ENCODE measurements around the gene ATG16L1. TPM values are rescaled to one million over a fixed set of nuclear protein-coding genes. Genes with fewer than 3 reads are reported as not detected.

ATG16L1 gene
- total RNA-seq, 1 experiment from 2014 or later: 43.2 TPM

- no peaks in the 10 kb centered on the region for H3K27me3 ChIP-seq (replicated peaks; ENCODE audit: insufficient read depth, low read depth, low read length, poor library complexity)
- ChIA-PET POLR2A (ENCODE audit: low non-redundant PET) (no interaction called here), CTCF (no interaction called here)
- no peaks in the 10 kb centered on the region for H3K36me3 ChIP-seq (ENCODE audit: insufficient read depth, low read length, poor library complexity, severe bottlenecking)
- intact Hi-C loops (cut with micrococcal nuclease; ENCODE audit: unreplicated experiment): no loop called here
- no peak overlapping the region for H3K4me3 ChIP-seq (ENCODE audit: low read depth, low read length, poor library complexity, severe bottlenecking)
- no peak overlapping the region for H3K27ac ChIP-seq (ENCODE audit: low read depth, low read length, poor library complexity, severe bottlenecking)
- no TSS peak for BruUV-seq (replicated peaks)
- TF ChIP-seq EZH2 (IDR thresholded peaks at IDR 0.05; ENCODE audit: borderline replicate concordance, low read depth, low read length, poor library complexity, severe bottlenecking) (no peak), CTCF (conservative IDR thresholded peaks at IDR 0.05; ENCODE audit: low read depth, low read length) (no peak)
- no peaks in the 10 kb centered on the region for H3K9me3 ChIP-seq (ENCODE audit: low read depth, low read length, poor library complexity, severe bottlenecking)
- DNase-seq (ENCODE audit: low spot score): no peak
- no peaks in the 10 kb centered on the region for H3K4me1 ChIP-seq (ENCODE audit: insufficient read depth, low read length, poor library complexity, severe bottlenecking)
These were observed 15.5 kb upstream of the ATG16L1 start for GRCh38 chr2:233235977-233236376.

GRCh38 chr2:233236820-233237589 lies 14.5 kb upstream of the ATG16L1 start:
- Histone ChIP-seq H3K27me3 (replicated peaks; ENCODE audit: insufficient read depth, low read depth, low read length, poor library complexity) (no peaks in the 10 kb centered on the region), H3K36me3 (ENCODE audit: insufficient read depth, low read length, poor library complexity, severe bottlenecking) (no peaks in the 10 kb centered on the region), H3K4me3 (ENCODE audit: low read depth, low read length, poor library complexity, severe bottlenecking) (no peak overlapping the region), H3K4me1 (ENCODE audit: insufficient read depth, low read length, poor library complexity, severe bottlenecking) (no peaks in the 10 kb centered on the region), H3K27ac (ENCODE audit: low read depth, low read length, poor library complexity, severe bottlenecking) (no peak overlapping the region), H3K9me3 (ENCODE audit: low read depth, low read length, poor library complexity, severe bottlenecking) (no peaks in the 10 kb centered on the region)
- intact Hi-C loops (cut with micrococcal nuclease; ENCODE audit: unreplicated experiment): no loop called here
- CTCF ChIA-PET: no interaction called here
- no peak for DNase-seq (ENCODE audit: low spot score)
- no TSS peak for BruUV-seq (replicated peaks)
- TF ChIP-seq CTCF (conservative IDR thresholded peaks at IDR 0.05; ENCODE audit: low read depth, low read length) (no peak), EZH2 (IDR thresholded peaks at IDR 0.05; ENCODE audit: borderline replicate concordance, low read depth, low read length, poor library complexity, severe bottlenecking) (no peak)
- POLR2A ChIA-PET (ENCODE audit: low non-redundant PET): no interaction called here

- ChIA-PET POLR2A (ENCODE audit: low non-redundant PET) (no interaction called here), CTCF (no interaction called here)
- BruUV-seq (replicated peaks): no TSS peak
These were observed 10.6 kb upstream of the ATG16L1 start for GRCh38 chr2:233240897-233241296.

More at GRCh38 chr2:233240897-233241296, 10.6 kb upstream of the ATG16L1 start:
- intact Hi-C loops (cut with micrococcal nuclease; ENCODE audit: unreplicated experiment): no loop called here
- Histone ChIP-seq H3K36me3 (ENCODE audit: insufficient read depth, low read length, poor library complexity, severe bottlenecking) (no peaks in the 10 kb centered on the region), H3K9me3 (ENCODE audit: low read depth, low read length, poor library complexity, severe bottlenecking) (no peaks in the 10 kb centered on the region), H3K4me1 (ENCODE audit: insufficient read depth, low read length, poor library complexity, severe bottlenecking) (no peaks in the 10 kb centered on the region), H3K4me3 (ENCODE audit: low read depth, low read length, poor library complexity, severe bottlenecking) (no peak overlapping the region), H3K27me3 (replicated peaks; ENCODE audit: insufficient read depth, low read depth, low read length, poor library complexity) (no peaks in the 10 kb centered on the region), H3K27ac (ENCODE audit: low read depth, low read length, poor library complexity, severe bottlenecking) (no peak overlapping the region)
- TF ChIP-seq CTCF (conservative IDR thresholded peaks at IDR 0.05; ENCODE audit: low read depth, low read length) (no peak), EZH2 (IDR thresholded peaks at IDR 0.05; ENCODE audit: borderline replicate concordance, low read depth, low read length, poor library complexity, severe bottlenecking) (no peak)
- no peak for DNase-seq (ENCODE audit: low spot score)
